HuH-7.5 (cell line): ENCODE data around the gene KNSTRN.
A peak's percentile ranks its signal among the peaks of the same experiment; 100 is the strongest.

Experiments used
- DNase-seq: peaks from one replicate; pipeline ENCODE4 v3.0.0; 2011; ENCODE audit warnings: low spot score

Gene KNSTRN

DNA sequence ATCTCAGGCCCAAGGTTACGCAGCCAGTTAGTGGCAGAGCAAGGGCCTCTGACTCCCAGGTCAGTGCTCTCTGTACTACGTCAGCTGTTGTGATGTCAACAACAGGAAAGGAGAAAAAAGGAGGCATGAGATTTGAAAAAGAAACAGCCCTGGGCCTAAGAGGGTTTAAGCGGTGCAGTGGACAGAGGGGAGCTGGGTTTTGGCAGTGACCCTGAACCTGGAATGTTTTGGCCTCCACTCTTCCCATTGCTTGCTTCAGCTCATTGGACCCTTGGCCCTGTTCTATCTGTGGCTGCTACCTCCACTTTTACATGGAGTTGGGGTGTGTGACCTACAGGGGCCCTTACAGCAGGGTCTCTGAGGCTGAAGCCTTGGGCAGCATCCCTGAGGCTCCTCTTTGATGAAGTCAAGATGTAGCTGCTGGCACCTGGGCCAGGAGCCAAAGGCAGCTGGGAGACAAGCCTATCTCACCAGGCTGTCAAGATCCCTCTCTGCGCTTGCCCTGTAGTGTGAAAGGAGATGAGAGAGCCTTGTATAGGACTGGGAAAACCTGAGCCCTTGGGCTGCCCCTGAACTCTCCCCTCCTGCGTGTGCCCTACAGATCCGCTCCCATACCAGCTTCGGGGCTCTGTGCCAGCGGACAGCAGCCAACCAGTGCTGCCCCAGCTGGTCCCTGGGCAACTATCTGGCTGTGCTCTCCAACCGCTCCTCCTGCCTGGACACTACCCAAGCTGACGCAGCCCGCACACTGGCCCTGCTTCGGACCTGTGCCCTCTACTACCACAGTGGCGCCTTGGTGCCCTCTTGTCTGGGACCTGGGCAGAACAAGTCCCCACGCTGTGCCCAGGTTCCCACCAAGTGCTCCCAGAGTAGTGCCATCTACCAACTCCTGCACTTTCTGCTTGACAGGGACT, 15.8 kb upstream of the KNSTRN start:
- DNase-seq: no peak

DNA sequence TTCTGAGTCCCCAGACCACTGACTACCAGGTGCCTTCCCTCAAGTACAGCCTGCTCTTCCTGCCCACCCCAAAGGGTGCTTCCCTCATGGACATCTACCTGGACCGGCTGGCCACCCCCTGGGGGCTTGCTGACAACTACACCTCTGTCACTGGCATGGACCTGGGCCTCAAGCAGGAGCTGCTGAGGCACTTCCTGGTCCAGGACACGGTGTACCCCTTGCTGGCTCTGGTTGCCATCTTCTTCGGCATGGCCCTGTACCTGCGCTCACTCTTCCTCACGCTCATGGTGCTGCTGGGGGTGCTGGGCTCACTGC, 15.2 kb upstream of the KNSTRN start:
- no peak for DNase-seq

DNA sequence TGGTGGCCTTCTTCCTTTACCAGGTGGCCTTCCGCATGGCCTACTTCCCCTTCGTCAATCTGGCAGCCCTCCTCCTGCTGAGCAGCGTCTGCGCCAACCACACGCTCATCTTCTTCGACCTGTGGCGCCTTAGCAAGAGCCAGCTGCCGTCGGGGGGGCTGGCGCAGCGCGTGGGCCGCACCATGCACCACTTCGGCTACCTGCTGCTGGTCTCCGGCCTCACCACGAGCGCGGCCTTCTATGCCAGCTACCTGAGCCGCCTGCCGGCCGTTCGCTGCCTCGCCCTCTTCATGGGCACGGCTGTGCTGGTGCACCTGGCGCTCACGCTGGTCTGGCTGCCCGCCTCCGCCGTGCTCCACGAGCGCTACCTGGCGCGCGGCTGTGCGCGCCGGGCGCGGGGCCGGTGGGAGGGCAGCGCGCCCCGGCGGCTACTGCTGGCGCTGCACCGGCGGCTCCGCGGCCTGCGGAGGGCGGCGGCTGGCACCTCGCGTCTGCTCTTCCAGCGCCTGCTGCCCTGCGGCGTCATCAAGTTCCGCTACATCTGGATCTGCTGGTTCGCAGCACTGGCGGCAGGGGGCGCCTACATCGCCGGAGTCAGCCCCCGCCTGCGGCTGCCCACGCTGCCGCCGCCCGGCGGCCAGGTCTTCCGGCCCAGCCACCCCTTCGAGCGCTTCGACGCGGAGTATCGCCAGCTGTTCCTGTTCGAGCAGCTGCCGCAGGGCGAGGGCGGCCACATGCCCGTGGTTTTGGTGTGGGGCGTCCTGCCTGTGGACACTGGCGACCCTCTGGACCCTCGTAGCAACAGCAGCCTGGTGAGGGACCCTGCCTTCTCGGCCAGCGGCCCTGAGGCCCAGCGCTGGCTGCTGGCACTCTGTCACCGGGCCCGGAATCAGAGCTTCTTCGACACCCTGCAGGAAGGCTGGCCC, 14.6 kb upstream of the KNSTRN start:
- peak; percentile 89 for DNase-seq

DNA sequence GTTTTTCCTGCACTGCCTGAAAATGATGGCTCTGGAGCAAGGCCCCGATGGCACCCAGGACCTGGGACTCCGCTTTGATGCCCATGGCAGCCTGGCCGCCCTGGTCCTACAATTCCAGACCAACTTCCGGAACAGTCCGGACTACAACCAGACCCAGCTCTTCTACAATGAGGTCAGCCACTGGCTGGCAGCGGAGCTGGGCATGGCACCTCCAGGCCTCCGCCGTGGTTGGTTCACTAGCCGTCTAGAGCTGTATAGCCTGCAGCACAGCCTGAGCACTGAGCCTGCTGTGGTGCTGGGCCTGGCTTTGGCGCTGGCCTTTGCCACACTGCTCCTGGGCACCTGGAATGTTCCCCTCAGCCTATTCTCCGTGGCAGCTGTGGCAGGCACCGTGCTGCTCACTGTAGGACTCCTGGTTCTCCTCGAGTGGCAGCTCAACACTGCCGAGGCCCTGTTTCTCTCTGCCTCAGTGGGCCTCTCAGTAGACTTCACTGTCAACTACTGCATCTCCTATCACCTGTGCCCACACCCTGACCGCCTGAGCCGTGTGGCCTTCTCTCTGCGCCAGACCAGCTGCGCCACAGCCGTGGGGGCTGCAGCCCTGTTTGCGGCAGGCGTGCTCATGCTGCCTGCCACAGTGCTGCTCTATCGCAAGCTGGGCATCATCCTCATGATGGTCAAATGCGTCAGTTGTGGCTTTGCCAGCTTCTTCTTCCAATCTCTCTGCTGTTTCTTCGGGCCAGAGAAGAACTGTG, 13.6 kb upstream of the KNSTRN start:
- DNase-seq: no peak

DNA sequence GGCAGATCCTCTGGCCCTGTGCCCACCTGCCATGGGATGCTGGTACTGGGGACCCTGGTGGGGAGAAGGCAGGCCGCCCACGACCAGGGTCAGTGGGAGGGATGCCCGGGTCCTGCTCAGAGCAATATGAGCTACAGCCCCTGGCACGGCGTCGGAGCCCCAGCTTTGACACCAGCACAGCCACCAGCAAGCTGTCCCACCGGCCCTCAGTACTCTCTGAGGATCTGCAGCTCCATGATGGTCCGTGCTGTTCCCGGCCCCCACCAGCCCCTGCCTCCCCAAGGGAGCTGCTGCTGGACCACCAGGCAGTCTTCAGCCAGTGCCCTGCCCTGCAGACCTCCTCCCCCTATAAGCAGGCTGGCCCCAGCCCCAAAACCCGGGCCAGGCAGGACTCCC, 13.0 kb upstream of the KNSTRN start:
- no peak for DNase-seq

DNA sequence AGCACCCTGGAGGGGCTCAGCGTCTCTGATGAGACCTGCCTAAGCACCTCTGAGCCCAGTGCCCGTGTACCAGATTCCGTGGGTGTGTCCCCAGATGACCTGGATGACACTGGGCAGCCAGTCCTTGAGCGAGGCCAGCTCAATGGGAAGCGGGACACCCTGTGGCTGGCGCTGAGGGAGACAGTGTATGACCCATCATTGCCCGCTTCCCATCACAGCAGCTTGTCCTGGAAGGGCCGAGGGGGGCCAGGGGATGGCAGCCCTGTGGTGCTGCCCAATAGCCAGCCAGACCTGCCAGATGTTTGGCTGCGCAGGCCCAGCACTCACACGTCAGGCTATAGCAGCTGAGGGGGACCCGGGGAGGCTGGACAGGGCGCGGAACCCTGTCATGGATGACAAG, 12.6 kb upstream of the KNSTRN start:
- DNase-seq: no peak

DNA sequence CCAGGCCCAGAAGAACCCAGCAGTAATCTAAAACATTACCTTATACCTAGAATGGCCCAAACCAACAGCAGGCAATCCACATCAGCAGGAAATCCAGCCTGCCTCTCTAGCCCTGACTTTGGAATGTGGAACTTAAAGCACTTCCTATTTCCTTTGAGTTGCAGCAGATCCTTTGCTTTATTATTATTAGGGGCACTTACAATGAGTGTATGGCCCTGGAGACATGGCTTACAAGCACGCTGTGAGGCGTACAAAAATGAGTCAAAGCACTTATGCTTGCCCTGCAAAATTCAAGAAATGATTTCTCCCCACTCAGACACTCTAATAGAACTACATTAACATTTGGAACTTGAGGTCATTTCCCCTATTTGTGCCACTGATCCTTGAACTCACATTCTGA, 9.5 kb upstream of the KNSTRN start:
- DNase-seq: no peak

DNA sequence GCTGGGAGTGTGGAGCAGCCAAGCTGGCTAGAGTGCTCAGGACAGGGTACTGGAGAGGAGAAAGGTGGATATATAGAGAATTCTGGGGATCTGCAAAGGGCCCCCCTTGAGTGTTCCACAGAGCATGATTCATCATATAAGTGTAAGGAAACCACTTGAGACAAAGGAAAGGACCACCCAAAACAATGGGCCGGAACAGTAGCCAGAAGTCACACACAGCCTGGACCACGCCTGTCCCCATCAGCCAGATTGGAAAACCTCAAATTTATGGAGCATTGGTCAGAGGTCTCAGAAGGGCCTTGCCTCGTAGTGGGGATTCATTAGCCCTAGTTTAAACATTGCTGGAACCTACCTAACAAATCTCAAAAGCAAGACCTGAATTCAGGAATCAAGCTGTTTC, 4.9 kb upstream of the KNSTRN start:
- no peak for DNase-seq

DNA sequence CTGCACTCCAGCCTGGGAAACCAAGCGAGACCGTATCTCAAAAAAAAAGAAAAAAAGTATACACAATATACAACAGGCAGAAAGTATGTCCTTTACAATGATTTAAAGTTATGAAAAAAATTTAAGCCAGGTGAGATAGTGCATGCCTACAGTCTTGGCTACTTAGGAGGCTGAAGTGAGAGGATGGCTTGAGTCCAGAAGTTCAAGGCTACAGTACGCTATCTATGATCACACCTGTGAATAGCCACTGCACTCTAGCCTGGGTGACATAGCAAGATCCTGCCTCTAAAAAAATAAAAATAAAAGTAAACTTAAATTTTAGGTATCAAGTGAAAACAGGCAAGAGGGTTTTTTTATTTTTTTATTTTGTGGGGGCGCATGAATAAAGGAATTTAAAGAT, 3.1 kb upstream of the KNSTRN start:
- no peak for DNase-seq

DNA sequence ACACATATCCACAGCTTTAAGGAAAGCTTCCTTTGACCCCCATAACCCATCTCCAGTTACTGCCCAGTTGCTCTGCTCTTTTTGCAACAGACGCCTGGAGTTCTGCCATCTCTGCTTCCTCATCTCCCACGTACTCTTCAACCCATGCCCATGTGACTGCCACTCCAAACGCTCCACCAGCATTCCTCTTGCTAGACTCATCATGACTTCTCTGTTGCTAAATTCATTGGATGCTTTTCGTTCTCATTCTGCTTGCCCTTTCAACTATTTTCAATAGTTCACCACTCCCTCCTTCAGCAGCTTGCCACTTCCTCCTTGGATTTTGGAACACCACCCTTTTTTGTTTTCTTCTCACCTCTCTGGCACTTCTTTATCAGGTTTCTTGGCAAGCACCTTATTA, 2.7 kb upstream of the KNSTRN start:
- no peak for DNase-seq

DNA sequence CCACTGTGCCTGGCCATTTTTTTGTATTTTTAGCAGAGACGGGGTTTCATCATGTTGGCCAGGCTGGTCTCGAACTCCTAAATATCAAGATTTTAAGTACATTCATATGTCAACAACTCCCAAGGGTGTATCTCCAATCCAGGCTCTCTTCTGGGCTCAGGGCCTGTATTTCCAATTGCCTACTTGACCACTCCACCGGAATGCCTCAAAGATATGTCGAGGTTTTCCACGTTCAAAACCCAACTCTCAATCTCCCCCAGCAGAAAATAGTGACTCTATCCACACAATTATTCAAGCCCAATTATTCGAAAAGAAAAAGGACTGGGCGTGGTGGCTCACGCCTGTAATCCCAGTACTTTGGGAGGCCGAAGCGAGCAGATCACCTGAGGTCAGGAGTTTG, 1.9 kb upstream of the KNSTRN start:
- no peak for DNase-seq

DNA sequence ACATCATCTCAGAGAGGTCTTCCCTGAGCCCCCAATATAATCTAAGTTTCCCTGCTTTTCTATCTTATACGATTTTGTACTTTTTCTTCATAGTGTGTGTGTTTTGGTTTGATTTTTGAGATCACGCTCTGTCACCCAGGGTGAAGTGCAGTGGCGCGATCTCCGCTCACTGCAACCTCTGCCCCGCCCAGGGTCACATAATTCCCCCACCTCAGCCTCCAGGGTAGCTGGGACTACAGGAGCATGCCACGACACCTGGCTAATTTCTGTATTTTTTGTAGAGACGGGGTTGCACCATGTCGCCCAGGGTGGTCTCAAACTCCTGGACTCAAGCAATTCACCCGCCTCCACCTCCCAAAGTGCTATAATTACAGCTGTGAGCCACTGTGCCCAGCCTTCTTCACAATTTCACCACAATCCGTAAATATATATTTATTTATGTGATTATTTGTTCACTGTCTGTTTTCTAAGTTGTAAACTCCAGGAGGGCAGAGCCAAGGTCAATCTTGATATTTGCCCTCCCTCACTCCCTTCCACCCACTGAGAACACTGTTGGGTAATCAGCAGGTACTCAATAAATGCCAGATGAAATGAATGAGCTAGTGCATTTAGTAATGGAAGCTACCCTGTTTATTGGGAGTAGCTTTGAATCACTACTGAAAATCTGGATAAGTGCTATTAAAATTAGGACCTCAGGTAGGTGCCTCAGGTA, 547 bp upstream of the KNSTRN start:
- DNase-seq: no peak

DNA sequence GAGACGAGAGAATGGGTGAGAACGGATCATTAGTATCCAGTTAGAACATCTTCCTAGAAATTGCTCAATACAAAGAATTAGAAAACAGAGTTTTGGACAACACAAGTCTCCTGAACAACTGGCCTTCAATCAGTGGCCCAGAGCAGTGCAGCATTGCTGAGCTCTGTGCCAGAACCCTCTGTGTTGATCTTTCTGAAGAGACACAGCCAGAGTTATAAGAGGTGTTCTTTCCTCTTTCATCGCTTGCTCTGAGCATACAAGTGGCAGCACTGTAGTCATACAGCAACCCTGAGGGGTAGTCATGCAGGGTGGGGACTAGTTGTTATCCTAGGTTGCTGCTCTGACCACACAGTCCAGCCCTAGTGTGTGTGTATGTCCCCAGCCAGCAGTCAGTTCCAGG, 4.0 kb downstream of the KNSTRN start:
- DNase-seq: no peak

DNA sequence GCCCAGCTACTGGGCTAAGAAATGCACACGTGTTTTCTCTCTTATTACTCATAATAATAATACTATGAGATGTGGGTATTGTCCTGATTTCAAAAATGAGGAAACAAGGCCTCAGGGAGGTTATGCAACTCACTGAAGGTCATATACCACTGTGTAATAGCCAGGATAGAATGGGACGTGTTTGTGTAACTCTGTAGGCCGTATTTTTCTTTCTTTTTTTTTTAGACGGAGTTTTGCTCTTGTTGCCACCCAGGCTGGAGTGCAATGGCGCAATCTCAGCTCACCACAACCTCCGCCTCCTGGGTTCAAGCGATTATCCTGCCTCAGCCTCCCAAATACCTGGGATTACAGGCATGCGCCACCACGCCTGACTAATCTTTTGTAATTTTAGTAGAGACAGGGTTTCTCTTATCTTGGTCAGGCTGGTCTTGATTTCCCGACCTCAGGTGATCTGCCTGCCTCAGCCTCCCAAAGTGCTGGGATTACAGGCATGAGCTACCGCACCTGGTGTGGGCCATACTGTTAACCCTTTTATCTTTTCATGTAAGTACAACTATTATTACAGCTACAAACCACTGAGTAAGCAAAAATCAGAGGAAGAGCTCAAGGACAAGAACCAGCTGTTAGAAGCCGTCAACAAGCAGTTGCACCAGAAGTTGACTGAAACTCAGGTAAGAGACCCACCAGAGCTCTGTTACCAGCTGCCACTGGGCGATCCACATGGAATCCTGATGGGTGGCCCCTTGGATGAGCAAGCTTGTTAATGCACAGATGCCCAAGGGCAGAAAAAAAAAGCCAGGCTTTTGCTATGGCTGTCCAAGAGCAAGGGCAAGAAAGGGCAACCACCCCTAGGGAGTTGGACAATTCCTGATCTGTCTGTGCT, 6.7 kb downstream of the KNSTRN start:
- no peak for DNase-seq

DNA sequence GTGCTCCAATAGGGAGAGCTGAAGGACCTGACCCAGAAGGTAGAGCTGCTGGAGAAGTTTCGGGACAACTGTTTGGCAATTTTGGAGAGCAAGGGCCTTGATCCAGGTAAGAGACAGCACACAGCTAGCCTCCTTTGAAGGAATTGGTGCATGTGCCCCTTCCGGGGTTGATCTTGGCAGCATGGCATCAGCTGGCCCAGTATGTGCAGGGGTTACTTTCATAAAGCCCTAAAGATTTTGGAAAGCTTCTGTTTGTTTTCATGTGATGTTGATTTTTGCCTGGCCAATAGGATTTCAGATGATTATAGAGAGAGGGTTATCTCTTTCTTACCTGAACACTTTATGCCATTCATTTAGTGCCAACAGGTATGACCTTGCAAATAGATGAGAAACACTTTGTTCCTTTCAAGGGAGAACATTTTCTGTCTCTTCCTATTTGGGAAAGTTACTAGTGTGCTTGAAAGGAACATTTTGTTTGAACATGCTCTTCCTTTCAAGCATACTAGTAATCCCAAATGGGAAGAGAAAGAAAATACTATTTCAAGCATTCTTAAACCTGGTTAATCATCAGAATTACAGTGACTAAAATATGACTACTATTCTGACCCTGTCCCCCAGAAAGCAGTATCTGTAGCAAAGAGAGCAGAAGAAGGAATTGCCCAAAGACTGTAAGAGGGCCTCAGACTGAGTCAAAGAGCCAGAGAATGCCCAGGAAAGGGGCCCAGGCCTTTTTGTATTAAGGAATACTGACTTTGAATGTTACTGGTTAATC, 7.5 kb downstream of the KNSTRN start:
- DNase-seq: no peak

DNA sequence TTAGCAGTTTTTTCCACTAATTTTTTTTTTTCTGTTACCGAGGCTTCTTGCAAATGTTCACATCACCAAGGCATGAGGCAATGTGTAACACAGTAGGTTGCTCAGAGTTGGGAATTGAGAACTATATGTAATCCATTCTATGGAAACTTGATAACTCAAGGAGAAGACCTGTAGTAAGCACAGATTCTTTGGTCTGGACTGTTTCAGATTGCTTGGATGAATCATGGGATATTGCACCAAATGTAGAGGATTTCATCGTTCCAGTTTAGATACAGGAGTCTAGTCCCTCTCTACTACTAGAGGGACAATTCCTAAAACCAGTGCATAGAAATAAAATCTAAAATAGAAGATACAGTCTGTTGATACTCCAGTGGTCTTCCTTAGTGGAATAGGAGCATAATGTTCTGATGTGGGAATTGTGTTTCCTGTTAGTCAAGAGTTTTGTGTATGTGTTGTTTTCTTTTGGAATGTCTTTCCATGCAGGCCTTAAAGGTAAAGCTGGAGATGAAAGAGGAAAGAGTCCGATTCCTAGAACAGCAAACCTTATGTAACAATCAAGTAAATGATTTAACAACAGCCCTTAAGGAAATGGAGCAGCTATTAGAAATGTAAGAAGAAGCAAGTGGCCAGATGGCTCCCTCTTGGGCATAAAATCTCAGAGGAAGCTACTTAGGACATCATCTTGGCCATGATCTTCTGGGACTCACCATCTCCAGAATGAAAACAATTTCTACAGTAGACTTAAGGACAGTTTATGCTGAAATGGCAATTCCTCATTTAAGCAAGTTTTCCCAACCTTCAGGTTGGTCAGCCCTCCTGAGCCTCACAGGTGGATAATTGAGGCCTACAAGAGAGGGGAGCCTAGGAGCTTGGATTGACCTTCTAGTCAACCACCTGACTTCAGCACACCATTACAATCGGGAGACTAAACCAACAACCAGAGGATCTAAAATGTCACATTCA, 10.7 kb downstream of the KNSTRN start:
- DNase-seq: no peak

DNA sequence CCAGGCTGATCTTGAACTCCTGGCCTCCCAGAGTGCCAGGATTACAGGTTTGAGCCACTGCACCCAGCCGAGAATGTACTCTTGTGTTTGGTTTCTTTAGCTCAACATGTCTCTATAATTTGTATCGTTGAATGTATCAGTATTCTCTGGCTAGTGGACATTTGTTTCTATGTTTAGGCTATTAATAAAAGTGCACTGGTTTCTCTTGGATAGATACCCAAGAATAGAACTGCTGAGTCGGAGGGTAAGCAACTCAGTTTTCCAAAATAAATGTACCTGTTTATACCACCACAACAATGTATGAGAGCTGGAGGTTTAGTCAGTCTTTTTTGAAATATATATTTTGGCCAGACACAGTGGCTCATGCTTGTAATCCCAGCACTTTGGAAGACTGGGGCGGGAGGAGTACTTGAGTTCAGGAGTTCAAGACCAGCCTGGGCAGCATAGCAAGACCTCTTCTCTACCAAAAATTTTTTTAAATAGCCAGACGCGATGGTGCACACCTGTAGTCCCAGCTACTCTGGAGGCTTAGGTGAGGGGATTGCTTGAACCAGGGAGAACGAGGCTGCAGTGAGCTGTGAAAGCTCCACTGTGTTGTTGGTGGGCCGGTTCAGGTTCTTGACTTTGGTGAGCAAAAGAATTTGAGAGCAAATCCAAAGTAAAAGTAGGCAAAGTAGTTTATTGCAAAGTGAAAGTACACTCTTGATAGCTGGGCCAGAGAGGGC, 15.3 kb downstream of the KNSTRN start:
- DNase-seq: no peak

DNA sequence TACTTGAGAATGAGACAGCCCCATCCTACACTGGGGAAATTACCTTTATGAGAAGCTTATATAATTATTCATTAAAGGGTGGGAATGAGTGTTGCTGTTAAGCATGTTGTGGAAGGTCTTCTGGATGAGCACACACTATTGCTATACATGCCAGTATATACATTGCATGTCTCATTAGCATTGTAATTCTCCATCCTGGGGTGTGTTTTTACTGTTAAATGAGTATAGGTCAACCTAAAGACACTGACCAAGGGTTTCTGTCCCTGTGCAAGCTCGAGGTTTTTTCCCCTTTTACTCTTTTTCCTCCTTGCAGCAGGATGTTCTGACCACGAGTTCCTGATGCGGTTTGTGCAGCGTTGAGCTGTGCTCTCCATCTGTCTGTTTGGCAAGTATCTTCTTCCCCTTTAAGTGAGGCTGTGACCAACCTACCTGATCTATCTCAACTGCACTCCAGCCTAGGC, 15.9 kb downstream of the KNSTRN start:
- DNase-seq: no peak
